Measurements from ENCODE around the gene CDK5RAP3. TPM values are rescaled to one million over a fixed set of nuclear protein-coding genes. Genes with fewer than 3 reads are reported as not detected.

CDK5RAP3 gene
- total RNA-seq, 1 experiment from 2014 or later, result 149 TPM

- Histone ChIP-seq H2BK5ac (ENCODE audit: insufficient read length, low read length) (no peak overlapping the region), H3K23ac (ENCODE audit: insufficient read length, low read depth, low read length) (no peak overlapping the region), H2BK15ac (ENCODE audit: low read depth, low read length) (no peak overlapping the region), H3K9ac (ENCODE audit: extremely low read depth, insufficient read length, low read length) (no peak overlapping the region), H4K5ac (ENCODE audit: insufficient read length, low read depth, low read length) (no peak overlapping the region), H2BK12ac (ENCODE audit: insufficient read length, low read depth, low read length) (no peak overlapping the region), H3K4me2 (ENCODE audit: insufficient read depth, insufficient read length, low read length) (no peak overlapping the region), H2BK120ac (ENCODE audit: low read depth, low read length, poor library complexity, severe bottlenecking) (no peak overlapping the region), H3K4me1 (ENCODE audit: insufficient read depth, low read length) (no peaks in the 10 kb centered on the region; the same call in 1 of the 2 replicates), H2BK20ac (ENCODE audit: low read depth, low read length, poor library complexity, severe bottlenecking) (no peak overlapping the region), H3K56ac (ENCODE audit: insufficient read length, low read depth, low read length) (no peak overlapping the region), H2AFZ (ENCODE audit: low read length) (no peak overlapping the region), H2AK5ac (ENCODE audit: insufficient read length, low read length) (no peak overlapping the region), H4K20me1 (ENCODE audit: control insufficient read depth, insufficient read depth, insufficient read length) (no peaks in the 10 kb centered on the region), H3K4ac (ENCODE audit: low read depth, low read length) (no peak overlapping the region), H3T11ph (ENCODE audit: low read length) (no peak overlapping the region), H3K14ac (ENCODE audit: insufficient read depth, low read length) (no peak overlapping the region), H3K23me2 (ENCODE audit: insufficient read length, low read depth, low read length, poor library complexity, severe bottlenecking) (no peaks in the 10 kb centered on the region), H3K9me3 (ENCODE audit: control insufficient read depth, low read depth, low read length) (no peaks in the 10 kb centered on the region), H3K27me3 (ENCODE audit: insufficient read depth, low read length) (no peaks in the 10 kb centered on the region), H3K27ac (ENCODE audit: insufficient read length, low read depth, low read length) (no peak overlapping the region), H3K79me2 (ENCODE audit: insufficient read depth, low read length) (no peaks in the 10 kb centered on the region), H3K18ac (ENCODE audit: insufficient read length, low read depth, low read length) (no peak overlapping the region), H3K79me1 (ENCODE audit: insufficient read depth, low read depth, low read length, poor library complexity, severe bottlenecking) (no peaks in the 10 kb centered on the region), H4K8ac (replicated peaks; ENCODE audit: insufficient read length, low read depth, low read length) (no peak overlapping the region), H4K91ac (ENCODE audit: insufficient read length, low read depth, low read length) (no peak overlapping the region)
- H3K36me3 Mint-ChIP-seq (ENCODE audit: insufficient read depth in 1 of 3, low read depth in 3 of 3), result no peaks in the 10 kb centered on the region
- no CpG with 5 or more reads among the region's 3 CpGs for WGBS (ENCODE audit: extremely low coverage, insufficient read length, low lambda C conversion rate)
- no peaks in the 10 kb centered on the region for H3K9me3 Mint-ChIP-seq
- no peak for TF ChIP-seq CTCF (conservative IDR thresholded peaks at IDR 0.05)
- no peak overlapping the region for H3K27ac Mint-ChIP-seq
- H3K4me3 Mint-ChIP-seq, result no peak overlapping the region
- DNase-seq, result no peak
- H3K4me1 Mint-ChIP-seq, result peaks cover 0 to 23% of the 10 kb centered on the region in 2 experiments
- H3K27me3 Mint-ChIP-seq (ENCODE audit: low read depth), result peaks cover 39% of the 10 kb centered on the region
Measured at GRCh38 chr17:47962901-47963300, 8.0 kb upstream of the CDK5RAP3 start.
